Memory B cell (primary cell): ENCODE results near the gene HS2ST1.
"Not testable (repeated sequence)": the region's sequence is repeated elsewhere in the genome, so short reads cannot be mapped to it uniquely, and the experiment has no call there.

Source experiments
- ATAC-seq: fragments of 150-1000 bp; cut with Tn5 transposase; 2 replicates; pipeline ENCODE4 v1.10.0; 2021; ENCODE audit warnings: low read depth, mild to moderate bottlenecking, moderate library complexity
- DNase-seq, 2 donors: peaks; one replicate each; pipeline ENCODE4 v3.0.0; 2022; ENCODE audit warnings: low spot score in 2 of 2
- H3K27ac Mint-ChIP-seq: one replicate; pipeline ENCODE4 v1.8.0; 2022; ENCODE audit warnings: mild to moderate bottlenecking, moderate library complexity, mixed read lengths
- H3K27me3 Mint-ChIP-seq: one replicate; pipeline ENCODE4 v1.8.0; 2022; ENCODE audit warnings: mixed read lengths
- H3K36me3 Mint-ChIP-seq: one replicate; pipeline ENCODE4 v1.8.0; 2022; ENCODE audit warnings: mild to moderate bottlenecking, mixed read lengths
- H3K4me1 Mint-ChIP-seq: one replicate; pipeline ENCODE4 v1.8.0; 2022; ENCODE audit warnings: mixed read lengths
- H3K4me3 Mint-ChIP-seq: one replicate; pipeline ENCODE4 v1.8.0; 2022; ENCODE audit warnings: mild to moderate bottlenecking, moderate library complexity, mixed read lengths
- H3K9me3 Mint-ChIP-seq: one replicate; pipeline ENCODE4 v1.8.0; 2022; ENCODE audit warnings: mixed read lengths

Gene HS2ST1

DNA sequence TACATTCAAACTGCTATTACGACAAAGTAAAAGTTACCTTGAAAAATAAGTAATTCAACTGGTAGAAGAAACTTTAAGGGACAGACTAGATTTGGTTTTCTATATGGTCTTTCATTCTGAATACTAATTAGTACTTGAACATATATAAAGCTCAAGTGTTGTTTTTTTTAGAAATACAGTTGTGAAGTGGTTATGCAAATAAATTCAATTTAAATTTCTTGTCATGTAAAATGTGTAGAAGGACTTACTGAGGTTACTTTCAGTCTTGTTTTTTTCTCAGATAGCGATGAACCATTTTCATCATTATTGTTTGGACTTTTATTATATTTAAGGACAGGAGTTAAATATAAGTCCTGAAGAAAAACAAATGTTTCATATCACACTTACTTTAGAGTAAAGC is 24.4 kb downstream of the HS2ST1 start:
- H3K27me3 Mint-ChIP-seq = no peaks in the 10 kb centered on the region
- H3K36me3 Mint-ChIP-seq = no peaks in the 10 kb centered on the region
- H3K27ac Mint-ChIP-seq = peak overlapping the region; percentile 80
- H3K4me1 Mint-ChIP-seq = peaks cover 9% of the 10 kb centered on the region
- no peak overlapping the region for H3K4me3 Mint-ChIP-seq
- no peaks in the 10 kb centered on the region for H3K9me3 Mint-ChIP-seq
- DNase-seq (no peak), ATAC-seq (no peak)

DNA sequence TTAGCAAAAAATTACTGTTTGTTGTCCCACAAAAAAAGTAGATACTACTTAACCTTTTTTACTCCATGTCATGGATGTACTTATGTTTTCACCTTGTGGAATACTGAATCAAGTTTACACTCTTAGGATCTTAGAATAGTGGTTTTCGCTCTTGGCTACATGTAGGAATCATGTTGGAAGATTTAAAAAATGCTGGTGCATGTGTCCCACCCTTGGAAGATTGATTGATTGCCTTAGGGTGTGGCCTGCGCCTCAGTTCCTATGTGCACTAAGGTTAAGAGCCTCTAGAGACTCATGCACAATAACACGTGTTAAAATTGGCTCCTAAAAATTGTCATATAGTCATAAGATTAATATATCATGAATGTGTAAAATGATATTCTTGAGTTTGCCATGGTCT is 25.0 kb downstream of the HS2ST1 start:
- peak overlapping the region; percentile 80 for H3K27ac Mint-ChIP-seq
- H3K4me3 Mint-ChIP-seq = no peak overlapping the region
- H3K9me3 Mint-ChIP-seq = no peaks in the 10 kb centered on the region
- H3K27me3 Mint-ChIP-seq = no peaks in the 10 kb centered on the region
- H3K4me1 Mint-ChIP-seq = peaks cover 8% of the 10 kb centered on the region
- ATAC-seq (no peak), DNase-seq (no peak)
- no peaks in the 10 kb centered on the region for H3K36me3 Mint-ChIP-seq

DNA sequence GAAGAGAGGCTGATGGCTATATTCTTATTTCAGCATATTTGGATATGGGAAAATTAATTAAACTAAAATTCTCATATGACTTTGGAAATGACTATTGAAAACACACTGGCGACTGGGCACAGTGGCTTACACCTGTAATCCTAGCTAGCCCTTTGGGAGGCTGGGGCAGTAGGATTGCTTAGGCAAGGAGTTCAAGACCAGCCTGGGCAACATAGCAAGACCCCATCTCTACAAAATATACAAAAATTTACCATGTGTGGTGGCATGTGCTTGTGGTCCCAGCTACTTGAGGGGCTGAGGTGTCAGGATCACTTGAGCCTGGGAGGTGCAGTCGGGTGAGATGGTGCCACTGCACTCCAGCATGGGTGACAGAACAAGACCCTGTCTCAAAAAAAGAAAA is 26.2 kb downstream of the HS2ST1 start:
- Mint-ChIP-seq H3K4me3 (no peak overlapping the region), H3K9me3 (no peaks in the 10 kb centered on the region), H3K27ac (no peak overlapping the region), H3K27me3 (no peaks in the 10 kb centered on the region), H3K4me1 (peaks cover 8% of the 10 kb centered on the region), H3K36me3 (no peaks in the 10 kb centered on the region)
- DNase-seq = no peak
- ATAC-seq = no peak

DNA sequence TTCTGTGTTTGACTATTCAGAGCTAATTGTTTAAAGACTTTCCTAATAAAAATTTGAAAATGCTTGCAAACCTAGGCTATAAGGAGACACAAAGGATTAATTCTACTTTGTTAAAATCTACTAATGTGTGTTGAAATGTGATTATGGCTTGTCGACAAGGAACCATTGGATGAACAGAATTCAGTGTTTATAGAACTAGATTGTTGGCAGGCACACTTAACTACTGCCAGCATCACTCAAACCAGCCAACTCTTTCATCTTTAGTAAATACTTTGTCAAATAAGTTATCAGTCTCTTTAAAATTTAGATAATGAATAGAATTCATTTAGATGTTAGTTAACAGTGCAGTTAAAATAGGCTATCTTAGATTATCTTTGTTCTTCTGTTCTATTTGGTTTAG is 27.6 kb downstream of the HS2ST1 start:
- peaks cover 8% of the 10 kb centered on the region for H3K4me1 Mint-ChIP-seq
- H3K9me3 Mint-ChIP-seq = no peaks in the 10 kb centered on the region
- DNase-seq (no peak), ATAC-seq (no peak)
- no peak overlapping the region for H3K27ac Mint-ChIP-seq
- H3K4me3 Mint-ChIP-seq = no peak overlapping the region
- no peaks in the 10 kb centered on the region for H3K27me3 Mint-ChIP-seq
- H3K36me3 Mint-ChIP-seq = no peaks in the 10 kb centered on the region

DNA sequence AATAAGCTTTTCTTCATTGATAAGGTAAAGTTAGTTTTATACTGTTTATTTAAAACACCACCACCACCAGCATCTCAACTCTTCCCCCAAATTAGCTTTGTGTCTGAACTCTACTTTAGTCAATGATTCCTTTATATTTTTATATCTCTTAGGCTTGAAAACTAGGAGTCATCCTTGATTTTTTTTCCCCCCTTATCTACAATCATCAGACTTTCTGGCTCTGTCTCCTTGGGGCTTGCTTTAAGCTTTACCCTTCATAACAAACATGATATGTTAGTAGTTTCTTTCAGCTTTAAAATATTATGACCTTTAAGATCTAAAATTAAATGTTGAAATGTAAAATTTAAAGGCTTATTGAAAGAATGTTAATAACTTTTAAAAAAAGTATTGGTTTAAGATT is 28.3 kb downstream of the HS2ST1 start:
- Mint-ChIP-seq H3K9me3 (no peaks in the 10 kb centered on the region), H3K4me1 (peaks cover 8% of the 10 kb centered on the region), H3K27me3 (no peaks in the 10 kb centered on the region), H3K4me3 (no peak overlapping the region), H3K27ac (no peak overlapping the region), H3K36me3 (no peaks in the 10 kb centered on the region)
- no peak for DNase-seq
- no peak for ATAC-seq

DNA sequence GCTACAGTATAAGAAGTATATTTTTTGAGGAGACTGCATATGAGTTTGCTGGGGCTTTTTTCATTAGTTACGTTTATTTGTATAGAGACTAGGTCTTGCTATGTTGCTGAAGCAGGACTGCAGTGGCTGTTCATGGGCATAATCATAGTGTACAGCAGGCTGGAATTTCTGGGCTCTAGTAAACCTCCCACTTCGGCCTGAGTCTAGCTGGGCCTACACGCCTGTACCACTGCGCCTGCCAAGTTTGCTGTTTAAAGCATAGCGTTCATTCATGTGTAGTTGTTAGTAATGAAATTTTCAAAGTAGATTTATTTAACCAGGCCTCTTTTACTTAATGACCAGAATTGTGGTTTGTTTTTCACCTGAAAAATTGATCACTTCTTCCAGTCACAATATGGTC is 33.8 kb downstream of the HS2ST1 start:
- no peak overlapping the region for H3K27ac Mint-ChIP-seq
- ATAC-seq (no peak), DNase-seq (no peak)
- no peaks in the 10 kb centered on the region for H3K9me3 Mint-ChIP-seq
- peaks cover 15% of the 10 kb centered on the region for H3K4me1 Mint-ChIP-seq
- H3K36me3 Mint-ChIP-seq = no peaks in the 10 kb centered on the region
- no peaks in the 10 kb centered on the region for H3K27me3 Mint-ChIP-seq
- H3K4me3 Mint-ChIP-seq = no peak overlapping the region

DNA sequence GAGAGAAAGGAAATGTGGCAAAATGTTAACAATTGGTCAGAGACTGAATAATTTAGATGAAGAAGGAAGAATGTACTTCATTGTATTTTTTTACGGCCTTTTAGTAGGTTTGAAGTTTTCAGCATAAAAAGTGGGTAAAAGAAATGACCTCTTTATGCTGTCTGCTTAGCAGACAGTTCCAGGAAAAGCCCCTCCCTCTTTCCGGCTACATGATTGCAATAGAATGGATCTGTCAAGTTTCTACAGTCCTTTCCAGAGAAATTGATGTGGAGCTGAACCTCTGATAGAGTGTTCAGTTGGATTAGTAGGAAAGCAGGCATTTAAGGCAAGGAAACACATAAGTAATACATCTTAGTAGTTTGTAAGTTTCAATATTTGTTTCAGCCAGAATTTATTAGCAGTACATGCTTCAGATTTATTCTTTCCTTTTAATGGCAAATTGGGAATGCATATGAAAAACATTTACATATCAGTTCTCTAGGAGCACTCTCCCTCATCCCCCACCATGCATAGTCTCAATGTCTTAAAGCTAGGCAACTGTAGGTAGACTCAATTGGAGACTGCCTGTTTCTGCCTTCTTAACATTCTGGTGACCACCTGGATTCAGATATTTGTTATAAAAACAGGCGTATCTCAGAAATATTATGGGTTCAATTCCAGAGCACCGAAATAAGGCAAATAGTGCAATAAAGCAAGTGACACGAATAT is 36.4 kb downstream of the HS2ST1 start:
- Mint-ChIP-seq H3K4me1 (peaks cover 16% of the 10 kb centered on the region), H3K4me3 (no peak overlapping the region), H3K27me3 (no peaks in the 10 kb centered on the region), H3K27ac (no peak overlapping the region), H3K36me3 (no peaks in the 10 kb centered on the region), H3K9me3 (no peaks in the 10 kb centered on the region)
- no peak for ATAC-seq
- no peak for DNase-seq

DNA sequence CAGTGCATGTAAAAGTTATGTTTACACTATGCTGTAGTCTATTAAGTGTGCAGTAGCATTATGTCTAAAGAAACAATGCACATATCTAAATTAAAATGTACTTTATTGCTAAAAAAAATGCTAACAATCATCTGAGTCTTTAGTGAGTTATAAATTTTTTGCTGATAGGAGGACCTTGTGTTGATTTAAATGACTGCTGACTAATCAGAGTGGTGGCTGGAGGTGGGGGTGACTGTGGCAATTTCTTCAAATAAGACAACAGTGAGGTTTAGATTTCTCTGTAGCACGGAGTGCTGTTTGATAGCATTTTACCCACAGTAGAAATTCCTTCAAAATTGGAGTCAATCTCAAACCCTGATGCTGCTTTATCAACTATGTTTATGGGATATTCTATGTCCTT is 37.0 kb downstream of the HS2ST1 start:
- no peak for ATAC-seq
- no peak for DNase-seq
- Mint-ChIP-seq H3K27ac (no peak overlapping the region), H3K36me3 (no peaks in the 10 kb centered on the region), H3K9me3 (no peaks in the 10 kb centered on the region), H3K4me3 (no peak overlapping the region), H3K4me1 (peaks cover 16% of the 10 kb centered on the region), H3K27me3 (no peaks in the 10 kb centered on the region)

DNA sequence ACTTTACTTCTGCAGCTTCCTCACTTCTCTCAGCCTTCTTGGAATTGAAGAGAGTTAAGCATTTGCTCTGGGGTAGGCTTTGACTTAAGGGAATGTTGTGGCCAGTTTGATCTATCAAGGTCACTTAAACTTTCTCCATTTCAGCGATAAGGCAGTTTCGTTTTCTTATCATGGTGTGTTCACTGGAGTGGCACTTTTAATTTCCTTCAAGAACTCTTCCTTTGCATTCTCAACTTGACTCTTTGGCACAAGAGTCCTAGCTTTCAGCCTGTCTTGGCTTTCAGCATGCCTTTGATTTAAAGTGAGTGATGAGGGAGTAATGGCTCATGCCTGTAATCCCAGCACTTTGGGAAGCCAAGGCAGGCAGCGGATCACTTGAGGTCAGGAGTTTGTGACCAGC is 38.7 kb downstream of the HS2ST1 start:
- Mint-ChIP-seq H3K27ac (peak overlapping the region; percentile 85), H3K4me3 (peak overlapping the region; percentile 74), H3K4me1 (peaks cover 17% of the 10 kb centered on the region), H3K27me3 (no peaks in the 10 kb centered on the region), H3K36me3 (no peaks in the 10 kb centered on the region), H3K9me3 (no peaks in the 10 kb centered on the region)
- DNase-seq (no peak), ATAC-seq (no peak)

DNA sequence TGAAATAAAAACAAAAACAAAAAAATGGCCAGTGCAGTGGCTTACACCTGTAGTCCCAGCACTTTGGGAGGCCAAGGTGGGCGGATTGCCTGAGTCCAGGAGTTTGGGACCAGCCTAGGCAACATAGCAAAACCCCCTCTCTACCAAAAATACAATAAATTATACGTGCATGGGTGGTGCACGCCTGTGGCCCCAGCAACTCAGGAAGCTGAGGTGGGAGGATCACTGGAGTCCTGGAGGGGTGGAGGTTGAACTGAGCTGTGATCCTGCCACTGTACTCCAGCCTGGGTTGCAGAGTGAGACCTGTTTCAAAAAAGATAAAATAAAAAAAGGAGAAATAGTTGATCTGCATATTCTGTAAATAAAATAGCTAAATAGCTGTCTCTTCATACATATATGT is 41.2 kb downstream of the HS2ST1 start:
- ATAC-seq = no peak
- no peak overlapping the region for H3K4me3 Mint-ChIP-seq
- H3K27ac Mint-ChIP-seq = no peak overlapping the region
- no peaks in the 10 kb centered on the region for H3K27me3 Mint-ChIP-seq
- peaks cover 12% of the 10 kb centered on the region for H3K4me1 Mint-ChIP-seq
- no peaks in the 10 kb centered on the region for H3K9me3 Mint-ChIP-seq
- H3K36me3 Mint-ChIP-seq = peaks cover 4% of the 10 kb centered on the region
- DNase-seq = no peak

DNA sequence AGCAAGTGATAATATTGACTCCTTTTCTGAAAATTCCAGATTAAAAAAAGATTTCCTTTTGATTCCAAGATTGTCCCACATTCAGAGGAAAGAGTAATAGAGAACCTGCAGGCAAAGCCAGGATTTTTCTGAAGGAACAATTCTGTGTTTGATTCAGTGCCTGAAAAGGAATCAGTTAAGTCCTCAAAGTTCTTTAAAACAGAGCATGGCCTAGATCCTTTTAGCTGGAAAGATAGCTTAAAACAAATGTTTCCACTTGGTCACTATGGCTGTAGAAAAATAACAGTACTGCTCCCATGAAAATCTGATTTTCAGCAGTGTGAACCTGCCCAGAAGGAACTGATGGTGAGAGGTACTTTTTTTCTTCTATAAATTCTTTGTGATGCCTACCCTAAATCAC is 41.8 kb downstream of the HS2ST1 start:
- H3K27me3 Mint-ChIP-seq = no peaks in the 10 kb centered on the region
- no peak overlapping the region for H3K4me3 Mint-ChIP-seq
- no peak for ATAC-seq
- peaks cover 12% of the 10 kb centered on the region for H3K4me1 Mint-ChIP-seq
- H3K27ac Mint-ChIP-seq = no peak overlapping the region
- H3K36me3 Mint-ChIP-seq = peaks cover 4% of the 10 kb centered on the region
- DNase-seq = no peak
- no peaks in the 10 kb centered on the region for H3K9me3 Mint-ChIP-seq

DNA sequence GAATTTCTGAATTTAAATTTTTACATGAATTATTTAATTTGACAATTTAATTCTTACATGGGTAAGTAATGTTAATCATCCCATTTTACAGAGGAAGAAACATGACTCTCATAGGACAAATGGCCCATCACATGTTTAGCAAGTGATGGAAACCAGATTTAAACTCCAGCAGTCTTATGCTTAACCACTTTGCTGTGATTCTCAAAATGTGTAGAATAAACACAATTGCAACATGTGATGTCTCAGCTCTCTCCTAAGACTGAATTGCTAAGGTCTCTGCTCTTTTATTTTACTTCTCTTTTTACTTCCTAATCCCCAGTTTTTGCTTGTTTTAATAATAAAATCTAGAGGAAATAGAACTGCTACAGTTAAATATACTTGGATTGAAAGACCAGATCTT is 42.8 kb downstream of the HS2ST1 start:
- DNase-seq = no peak
- H3K27me3 Mint-ChIP-seq = no peaks in the 10 kb centered on the region
- no peak overlapping the region for H3K27ac Mint-ChIP-seq
- H3K36me3 Mint-ChIP-seq = peaks cover 4% of the 10 kb centered on the region
- peaks cover 10% of the 10 kb centered on the region for H3K4me1 Mint-ChIP-seq
- ATAC-seq = no peak
- H3K4me3 Mint-ChIP-seq = no peak overlapping the region
- H3K9me3 Mint-ChIP-seq = no peaks in the 10 kb centered on the region

DNA sequence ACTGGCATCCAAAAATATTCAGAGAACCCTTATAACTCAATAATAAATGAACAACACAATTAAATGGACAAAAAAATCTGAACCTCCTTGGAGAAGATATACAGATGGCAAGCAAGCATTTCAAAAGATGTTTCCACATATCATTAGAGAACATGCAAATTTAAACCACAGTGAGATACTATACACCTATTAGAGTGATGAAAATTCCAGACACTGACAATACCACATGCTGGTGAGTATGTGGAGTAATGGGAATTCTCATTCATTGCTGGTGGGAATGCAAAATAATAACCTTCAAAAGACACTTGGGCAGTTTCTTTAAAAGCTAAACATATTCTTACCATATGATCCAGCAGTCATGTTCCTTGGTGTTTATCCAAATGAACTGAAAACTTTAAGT is 46.1 kb downstream of the HS2ST1 start:
- H3K27ac Mint-ChIP-seq = no peak overlapping the region
- no peaks in the 10 kb centered on the region for H3K27me3 Mint-ChIP-seq
- H3K4me3 Mint-ChIP-seq = no peak overlapping the region
- no peaks in the 10 kb centered on the region for H3K9me3 Mint-ChIP-seq
- H3K36me3 Mint-ChIP-seq = peaks cover 4% of the 10 kb centered on the region
- ATAC-seq (no peak), DNase-seq (no peak)
- H3K4me1 Mint-ChIP-seq = peaks cover 2% of the 10 kb centered on the region

DNA sequence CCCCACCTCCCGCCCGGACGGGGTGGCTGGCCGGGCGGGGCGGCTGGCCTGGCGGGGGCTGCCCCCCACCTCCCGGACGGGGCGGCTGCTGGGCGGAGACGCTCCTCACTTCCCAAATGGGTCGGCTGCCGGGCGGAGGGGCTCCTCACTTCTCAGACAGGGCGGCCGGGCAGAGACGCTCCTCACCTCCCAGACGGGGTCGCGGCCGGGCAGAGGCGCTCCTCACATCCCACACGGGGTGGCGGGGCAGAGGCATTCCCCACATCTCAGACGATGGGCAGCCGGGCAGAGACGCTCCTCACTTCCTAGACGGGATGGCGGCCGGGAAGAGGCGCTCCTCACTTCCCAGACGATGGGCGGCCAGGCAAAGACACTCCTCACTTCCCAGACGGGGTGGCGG is 49.4 kb downstream of the HS2ST1 start:
- not testable (repeated sequence) for H3K27me3 Mint-ChIP-seq, H3K4me3 Mint-ChIP-seq, DNase-seq, H3K27ac Mint-ChIP-seq, H3K4me1 Mint-ChIP-seq, H3K9me3 Mint-ChIP-seq, ATAC-seq, H3K36me3 Mint-ChIP-seq

DNA sequence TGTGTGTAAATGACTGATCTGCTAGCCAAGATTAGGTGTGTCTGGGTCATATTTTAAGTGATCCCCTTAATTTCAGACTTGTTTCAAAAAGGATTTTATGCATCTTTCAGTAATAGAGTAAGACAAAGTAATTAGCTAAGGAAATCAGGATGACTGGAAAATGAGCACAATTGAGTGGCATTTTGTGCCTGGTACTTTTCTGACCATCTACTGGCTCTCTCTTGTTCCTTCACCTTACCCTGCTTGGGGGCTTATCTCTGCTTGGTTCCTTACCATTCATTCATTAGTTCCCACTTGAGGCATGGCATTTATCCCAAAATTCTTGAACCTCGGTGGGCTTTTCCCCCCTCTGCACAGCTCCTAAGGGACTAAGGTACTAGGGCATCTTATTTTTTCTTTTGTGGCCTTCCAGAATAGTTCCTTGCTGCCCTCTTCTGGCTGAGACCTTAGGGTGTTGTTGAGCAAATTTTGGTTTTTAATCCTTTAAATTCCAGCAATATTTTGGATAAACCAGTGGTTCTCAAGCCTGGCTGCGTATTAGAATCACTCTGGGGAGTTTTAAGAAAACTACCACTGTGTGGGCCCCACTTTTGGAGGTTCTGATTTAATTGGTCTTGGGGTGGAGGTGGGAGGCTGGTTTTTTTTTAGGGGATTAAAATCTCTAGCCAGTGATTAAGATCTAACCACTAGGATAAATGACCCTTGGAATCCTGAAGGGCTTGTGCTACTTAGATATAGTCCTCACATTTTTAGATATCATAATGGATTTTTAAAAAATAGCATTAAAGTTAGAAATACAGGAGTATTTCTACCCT is 50.8 kb downstream of the HS2ST1 start:
- DNase-seq (peak in 1 of 2 donors; percentile 4), ATAC-seq (no peak)
- no peaks in the 10 kb centered on the region for H3K4me1 Mint-ChIP-seq
- H3K27me3 Mint-ChIP-seq = no peaks in the 10 kb centered on the region
- H3K4me3 Mint-ChIP-seq = no peak overlapping the region
- peaks cover 2% of the 10 kb centered on the region for H3K36me3 Mint-ChIP-seq
- no peaks in the 10 kb centered on the region for H3K9me3 Mint-ChIP-seq
- no peak overlapping the region for H3K27ac Mint-ChIP-seq
